ENCODE data around the gene SMIM3.
"Not testable (repeated sequence)": the region's sequence is repeated elsewhere in the genome, so short reads cannot be mapped to it uniquely, and the experiment has no call there.

The SMIM3 gene

GRCh38 chr5:150778517-150779396 lies at the start of gene SMIM3:
SMIM3 (plus strand) TSS chr5:150778757; CDS start chr5:150795441, 16,684 bp downstream.
- peak; percentile 87 for DNase-seq (ENCODE audit: low read depth, low spot score)

DNA sequence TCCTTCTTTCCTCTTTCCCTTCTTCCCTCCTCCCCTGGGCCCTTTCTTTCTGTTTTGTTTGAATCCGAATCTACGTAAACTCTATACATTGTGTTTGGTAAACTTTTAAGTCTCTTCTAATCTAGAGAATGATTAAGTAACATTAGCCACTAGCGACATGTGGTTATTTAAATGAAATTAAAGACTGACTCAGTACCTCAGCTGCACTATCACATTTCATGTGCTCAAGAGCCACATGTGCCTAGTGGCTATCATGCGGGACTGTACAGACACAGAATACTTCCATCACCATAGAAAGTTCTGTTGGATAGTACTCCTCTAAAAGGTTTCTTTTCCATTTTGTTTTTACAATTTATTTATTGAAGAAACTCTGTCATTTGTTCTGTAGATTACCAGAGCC lies 48.7 kb upstream of the SMIM3 start:
- DNase-seq (ENCODE audit: low read depth, low spot score), result no peak

GRCh38 chr5:150731669-150732242 lies 46.8 kb upstream of the SMIM3 start:
- no peak for DNase-seq (ENCODE audit: low read depth, low spot score)

GRCh38 chr5:150734579-150735384 lies 43.8 kb upstream of the SMIM3 start:
- peak; percentile 13 for DNase-seq (ENCODE audit: low read depth, low spot score)

DNA sequence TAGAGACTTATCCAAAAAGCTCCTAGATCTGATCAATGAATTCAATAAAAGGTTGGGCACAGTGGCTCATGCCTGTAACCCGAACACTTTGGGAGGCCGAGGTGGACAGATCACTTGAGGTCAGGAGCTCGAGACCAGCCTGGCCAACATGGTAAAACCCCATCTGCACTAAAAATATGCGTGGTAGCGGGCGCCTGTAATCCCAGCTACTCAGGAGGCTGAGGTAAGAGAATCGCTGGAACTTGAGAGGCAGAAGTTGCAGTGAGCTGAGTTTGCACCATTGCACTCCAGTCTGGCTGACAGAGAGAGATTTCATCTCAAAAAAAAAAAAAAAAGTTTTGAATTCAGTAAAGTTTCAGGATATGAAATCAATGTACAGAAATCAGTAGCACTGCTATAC lies 39.7 kb upstream of the SMIM3 start:
- no peak for DNase-seq (ENCODE audit: low read depth, low spot score)

DNA sequence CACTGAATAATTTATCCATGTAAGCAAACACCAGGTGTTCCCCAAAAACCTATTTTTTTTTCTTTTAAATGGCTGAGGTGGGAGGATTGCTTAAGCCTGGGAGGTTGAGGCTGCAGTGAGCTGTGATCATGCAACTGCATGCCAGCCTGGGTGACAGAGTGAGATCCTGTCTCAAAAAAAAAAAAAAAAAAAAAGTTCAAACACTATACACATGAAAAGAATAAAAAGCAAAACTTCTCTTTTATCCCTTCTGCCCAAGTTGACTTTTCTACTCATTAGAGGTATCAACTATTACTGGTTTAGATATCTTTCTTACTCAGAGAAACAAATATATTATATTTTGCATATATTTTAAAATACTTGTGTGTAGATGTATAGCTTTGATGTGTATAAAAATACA lies 37.6 kb upstream of the SMIM3 start:
- DNase-seq (ENCODE audit: low read depth, low spot score), result no peak

DNA sequence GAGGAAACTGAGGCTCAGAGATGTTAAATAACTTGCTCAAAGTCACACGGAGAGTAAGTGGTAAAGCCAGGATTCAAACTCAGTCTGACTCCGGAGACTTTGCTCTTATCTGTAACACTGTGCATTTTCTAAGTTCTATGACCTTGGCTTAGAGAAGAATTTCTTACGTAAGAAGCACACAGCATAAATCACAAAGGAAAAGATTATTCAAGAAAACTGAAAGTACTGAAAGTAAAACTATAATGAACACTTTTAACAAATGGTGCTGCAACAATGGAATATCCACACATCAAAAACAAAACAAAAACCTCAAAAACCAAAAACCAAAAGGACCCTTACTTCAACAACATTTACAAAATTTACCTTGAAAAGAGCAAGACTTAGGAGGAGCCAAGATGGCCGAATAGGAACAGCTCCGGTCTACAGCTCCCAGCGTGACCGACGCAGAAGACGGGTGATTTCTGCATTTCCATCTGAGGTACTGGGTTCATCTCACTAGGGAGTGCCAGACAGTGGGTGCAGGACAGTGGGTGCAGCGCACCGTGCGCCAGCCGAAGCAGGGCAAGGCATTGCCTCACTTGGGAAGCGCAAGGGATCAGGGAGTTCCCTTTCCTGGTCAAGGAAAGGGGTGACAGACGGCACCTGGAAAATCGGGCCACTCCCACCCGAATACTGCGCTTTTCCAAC lies 36.0 kb upstream of the SMIM3 start:
- not testable (repeated sequence) for DNase-seq (ENCODE audit: low read depth, low spot score)

- not testable (repeated sequence) for DNase-seq (ENCODE audit: low read depth, low spot score)
These were observed 35.4 kb upstream of the SMIM3 start for GRCh38 chr5:150743142-150743488.

GRCh38 chr5:150750469-150750868 lies 28.1 kb upstream of the SMIM3 start:
- DNase-seq (ENCODE audit: low read depth, low spot score), result no peak

DNA sequence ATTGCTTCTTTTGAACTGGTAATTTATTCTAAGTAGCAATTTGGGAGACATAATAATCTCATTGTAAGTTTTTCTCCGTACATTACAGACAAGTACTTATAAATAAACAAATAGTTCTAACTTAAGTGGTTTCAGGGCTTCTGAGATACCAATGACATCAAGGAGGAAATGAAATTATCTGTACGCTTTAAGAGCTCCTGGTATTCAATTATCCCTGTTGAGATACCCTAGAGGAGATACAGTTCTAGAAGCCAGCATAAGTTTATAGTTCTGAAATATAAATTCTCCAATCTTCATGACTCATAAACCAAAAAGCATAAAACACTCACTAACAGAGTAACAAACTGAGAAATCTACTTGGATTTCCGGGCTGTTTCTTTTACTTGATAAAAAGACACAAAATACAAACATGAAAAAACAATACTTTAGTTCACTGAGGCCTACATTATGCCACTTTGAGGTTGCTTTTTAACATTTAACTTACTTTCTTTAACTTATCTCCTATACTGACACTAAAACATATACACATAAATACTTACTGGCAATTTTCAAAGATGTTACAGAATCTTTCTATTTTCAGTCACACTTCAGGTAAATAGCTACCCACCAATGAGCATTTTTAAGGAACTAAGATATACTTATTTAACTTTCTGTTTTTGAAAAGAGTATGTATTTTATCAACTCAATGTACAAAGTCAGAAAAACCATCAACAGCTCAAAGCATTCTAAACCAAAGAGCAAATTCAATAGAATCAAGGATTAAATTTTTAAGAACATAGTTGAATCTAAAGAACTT lies 27.3 kb upstream of the SMIM3 start:
- DNase-seq (ENCODE audit: low read depth, low spot score), result no peak

GRCh38 chr5:150753463-150753862 lies 25.1 kb upstream of the SMIM3 start:
- DNase-seq (ENCODE audit: low read depth, low spot score), result no peak

DNA sequence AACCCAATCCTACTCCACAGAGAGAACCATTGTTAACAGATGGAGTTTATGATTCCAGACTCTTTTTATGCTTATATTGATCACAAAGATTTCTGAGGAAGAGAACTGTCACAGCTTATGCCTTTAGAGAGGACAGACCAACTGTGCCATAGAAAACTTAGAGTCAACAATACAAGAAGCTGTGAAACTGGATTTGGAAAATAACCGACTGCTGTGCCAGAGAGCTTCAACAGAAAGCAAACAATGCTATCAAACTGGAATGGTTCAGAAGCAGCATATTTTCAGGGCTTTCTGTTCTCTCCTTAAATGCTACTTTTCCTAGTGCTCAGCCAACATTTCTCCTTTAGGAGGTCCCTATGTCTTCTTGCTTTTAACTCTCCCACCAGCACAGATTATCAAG lies 24.7 kb upstream of the SMIM3 start:
- no peak for DNase-seq (ENCODE audit: low read depth, low spot score)

DNA sequence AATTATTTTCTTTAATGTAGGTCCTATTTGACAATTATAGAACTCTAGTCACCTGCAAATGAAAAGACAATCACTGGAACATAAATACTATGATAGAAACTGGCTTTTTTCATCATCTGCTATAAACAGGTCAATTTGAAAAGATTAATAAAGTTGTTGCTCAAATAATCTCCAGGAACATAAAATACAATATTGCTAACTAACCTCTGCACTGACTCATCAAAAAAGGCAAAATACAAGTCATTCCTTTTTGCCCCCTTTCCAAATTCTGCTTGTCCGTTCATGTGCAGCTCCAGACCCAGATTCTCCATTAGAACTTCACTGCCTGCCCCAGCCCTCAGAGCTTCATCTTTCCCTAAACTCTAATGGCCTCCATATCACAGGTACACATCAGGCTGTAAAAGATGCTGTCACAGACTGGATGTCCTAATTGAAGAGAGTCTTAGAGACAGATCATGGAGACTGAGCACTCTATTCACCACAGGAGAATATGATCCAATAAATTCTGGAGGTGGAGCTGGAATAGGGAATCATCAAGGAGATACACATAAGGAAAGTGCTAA lies 21.4 kb upstream of the SMIM3 start:
- DNase-seq (ENCODE audit: low read depth, low spot score), result no peak

DNA sequence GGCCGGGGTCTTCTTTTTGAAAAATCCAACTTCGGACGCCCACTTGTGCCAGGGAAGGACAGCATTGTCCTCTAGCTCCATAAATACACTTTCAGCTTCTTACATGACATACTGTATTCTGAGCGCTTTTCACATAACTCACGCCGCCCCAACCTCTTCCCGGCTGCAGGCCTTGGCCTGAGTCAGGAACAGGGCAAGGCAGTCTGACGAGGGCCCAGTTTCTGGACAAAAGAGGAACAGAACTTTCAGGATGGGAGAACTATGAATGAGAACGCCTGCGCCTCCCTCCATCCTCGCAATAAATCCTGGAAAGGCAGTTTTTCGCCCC lies 20.4 kb upstream of the SMIM3 start:
- no peak for DNase-seq (ENCODE audit: low read depth, low spot score)

DNA sequence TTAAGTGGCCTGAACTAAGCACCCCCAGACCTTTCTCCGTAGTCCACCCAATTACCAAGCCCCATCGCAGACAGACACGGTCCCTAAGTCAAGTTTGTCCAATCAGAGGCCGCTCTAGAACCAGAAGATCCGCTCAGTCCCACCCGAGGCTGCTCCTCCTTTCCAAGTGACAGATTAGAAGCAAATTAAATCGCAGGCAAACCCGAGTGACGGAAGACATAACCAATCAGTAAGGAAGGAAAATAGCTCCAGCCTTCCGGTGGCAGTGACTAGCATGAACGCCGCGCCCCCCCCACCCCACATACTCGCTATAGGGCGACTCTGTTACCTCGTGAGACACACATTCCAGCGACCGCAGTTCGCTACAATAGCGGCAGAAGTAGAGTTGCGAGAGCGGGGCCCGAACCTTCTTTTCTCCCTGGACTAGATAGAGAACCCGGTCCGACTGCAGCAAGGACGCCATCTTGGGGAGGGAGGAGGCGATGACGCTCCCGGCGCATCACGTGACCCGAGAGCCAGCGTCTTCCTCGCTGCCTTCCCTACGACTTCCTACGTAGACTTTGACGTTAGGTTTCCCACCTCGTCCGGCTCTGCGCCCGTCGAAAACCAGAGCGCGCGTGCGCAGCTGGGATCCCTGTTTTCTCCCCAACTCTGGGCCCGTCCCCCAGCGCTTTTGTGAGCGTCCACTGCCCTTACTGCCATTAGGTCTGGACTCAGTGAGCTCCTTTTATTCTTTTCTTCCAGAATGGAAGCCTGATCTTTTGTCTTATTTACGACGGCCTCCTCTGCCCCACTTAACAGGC lies 19.8 kb upstream of the SMIM3 start, which contains the start of gene DCTN4:
DCTN4 (minus strand) TSS at position 487 of the 803 bp plus-strand sequence; CDS start at position 463, 24 bp downstream.
- DNase-seq (ENCODE audit: low read depth, low spot score), result peak; percentile 99

- no peak for DNase-seq (ENCODE audit: low read depth, low spot score)
These were observed 19.3 kb upstream of the SMIM3 start for GRCh38 chr5:150759334-150759583.

DNA sequence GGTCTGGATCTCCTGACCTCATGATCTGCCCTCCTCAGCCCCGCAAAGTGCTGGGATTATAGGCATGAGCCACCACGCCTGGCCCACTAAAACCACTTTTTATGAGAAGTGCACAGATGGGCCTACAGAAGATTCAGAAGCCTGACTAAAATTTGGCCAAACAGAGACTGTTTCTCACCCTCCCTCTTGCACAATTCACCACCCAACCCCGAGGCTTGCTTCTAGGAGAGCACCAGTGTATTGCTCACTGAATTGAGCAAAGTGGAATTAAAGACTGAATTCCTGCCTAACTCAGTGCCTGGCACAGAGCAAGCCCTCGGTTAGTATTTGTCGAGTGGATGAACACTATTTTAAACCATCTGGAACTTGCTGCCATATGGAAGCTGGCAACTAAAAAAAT lies 16.3 kb upstream of the SMIM3 start:
- no peak for DNase-seq (ENCODE audit: low read depth, low spot score)

DNA sequence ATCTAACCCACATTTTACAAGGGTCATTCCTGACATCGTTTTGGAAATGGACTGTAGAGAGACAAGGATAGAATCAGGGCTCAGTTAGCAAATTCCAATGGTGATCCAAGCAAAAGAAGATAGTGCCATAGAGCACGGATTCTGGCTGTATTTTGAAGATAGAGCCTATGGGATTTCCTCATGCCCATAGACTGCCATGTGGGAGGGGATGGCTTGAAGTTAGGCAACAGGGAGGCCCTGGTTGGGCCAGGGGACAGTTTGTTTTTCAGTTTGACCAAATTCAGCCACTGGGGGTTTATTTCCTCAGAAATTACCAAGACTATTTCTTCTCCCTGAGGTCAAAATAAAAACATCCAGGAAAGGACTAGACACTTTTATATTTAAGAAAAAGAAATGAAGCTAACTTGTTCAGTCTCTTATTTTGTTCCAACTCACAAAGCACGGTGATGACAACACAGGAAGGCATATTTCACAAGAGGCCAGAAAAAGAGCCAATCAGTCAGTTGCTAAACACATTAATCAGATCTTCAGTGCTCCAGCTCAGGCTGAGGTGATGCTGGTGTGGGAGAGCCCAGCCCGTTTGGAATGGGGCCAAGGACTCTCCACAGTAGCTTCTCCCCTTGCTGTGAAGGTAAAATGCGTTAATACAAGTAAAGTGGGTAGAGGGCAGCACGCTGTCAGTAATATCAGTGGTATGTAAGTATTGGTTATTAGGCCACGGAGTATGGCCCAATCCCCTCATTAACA lies 15.4 kb upstream of the SMIM3 start:
- DNase-seq (ENCODE audit: low read depth, low spot score), result no peak

- DNase-seq (ENCODE audit: low read depth, low spot score), result no peak
These were observed 14.0 kb upstream of the SMIM3 start for GRCh38 chr5:150764530-150764929.

Data from ELF-1 (cell line).